CD4-positive, alpha-beta T cell treated with Interleukin-6 at 100 ng/mL for 8 hours (primary cell): ENCODE measurements around the gene ANP32E.
"Not testable (repeated sequence)": the region's sequence is repeated elsewhere in the genome, so short reads cannot be mapped to it uniquely, and the experiment has no call there.

Experiments
- DNase-seq: peaks from one replicate; pipeline ENCODE4 v3.0.0-alpha.2; 2020; ENCODE audit warnings: mixed read lengths, low spot score

Gene ANP32E

GRCh38 chr1:150256554-150257341, 20.8 kb upstream of the ANP32E start:
- no peak for DNase-seq

DNA sequence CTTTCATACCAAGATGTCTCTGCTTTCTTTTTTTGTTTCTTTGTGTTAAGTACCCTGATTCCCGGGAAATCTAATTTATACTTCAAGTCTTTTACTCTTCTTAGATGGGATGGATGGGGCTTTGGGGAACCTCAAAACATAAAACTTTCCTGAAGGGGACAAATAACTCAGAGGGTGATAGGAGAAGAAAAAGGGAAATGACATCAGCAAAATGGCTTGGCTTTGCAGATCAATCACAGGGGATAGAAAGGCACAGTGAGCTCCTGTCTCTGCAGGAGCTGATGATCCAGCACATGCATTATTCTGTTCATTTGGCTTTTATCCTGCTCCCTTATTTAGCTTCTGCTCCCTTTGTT, 20.3 kb upstream of the ANP32E start:
- no peak for DNase-seq

GRCh38 chr1:150249936-150250335, 14.0 kb upstream of the ANP32E start:
- no peak for DNase-seq

- DNase-seq = no peak
Measured at GRCh38 chr1:150243003-150243402, 7.1 kb upstream of the ANP32E start.

GRCh38 chr1:150237746-150238145, 1.8 kb upstream of the ANP32E start:
- no peak for DNase-seq

- DNase-seq = not testable (repeated sequence)
Measured at GRCh38 chr1:150237176-150237575, 1.3 kb upstream of the ANP32E start.

- DNase-seq = no peak
Measured at GRCh38 chr1:150236614-150237100, 745 bp upstream of the ANP32E start.

GRCh38 chr1:150235294-150235851, 539 bp downstream of the ANP32E start:
- peak; percentile 14 for DNase-seq

GRCh38 chr1:150234566-150235293, 1.2 kb downstream of the ANP32E start:
- DNase-seq = peak; percentile 83

- DNase-seq = no peak
Measured at GRCh38 chr1:150234309-150234565, 1.7 kb downstream of the ANP32E start.

DNA sequence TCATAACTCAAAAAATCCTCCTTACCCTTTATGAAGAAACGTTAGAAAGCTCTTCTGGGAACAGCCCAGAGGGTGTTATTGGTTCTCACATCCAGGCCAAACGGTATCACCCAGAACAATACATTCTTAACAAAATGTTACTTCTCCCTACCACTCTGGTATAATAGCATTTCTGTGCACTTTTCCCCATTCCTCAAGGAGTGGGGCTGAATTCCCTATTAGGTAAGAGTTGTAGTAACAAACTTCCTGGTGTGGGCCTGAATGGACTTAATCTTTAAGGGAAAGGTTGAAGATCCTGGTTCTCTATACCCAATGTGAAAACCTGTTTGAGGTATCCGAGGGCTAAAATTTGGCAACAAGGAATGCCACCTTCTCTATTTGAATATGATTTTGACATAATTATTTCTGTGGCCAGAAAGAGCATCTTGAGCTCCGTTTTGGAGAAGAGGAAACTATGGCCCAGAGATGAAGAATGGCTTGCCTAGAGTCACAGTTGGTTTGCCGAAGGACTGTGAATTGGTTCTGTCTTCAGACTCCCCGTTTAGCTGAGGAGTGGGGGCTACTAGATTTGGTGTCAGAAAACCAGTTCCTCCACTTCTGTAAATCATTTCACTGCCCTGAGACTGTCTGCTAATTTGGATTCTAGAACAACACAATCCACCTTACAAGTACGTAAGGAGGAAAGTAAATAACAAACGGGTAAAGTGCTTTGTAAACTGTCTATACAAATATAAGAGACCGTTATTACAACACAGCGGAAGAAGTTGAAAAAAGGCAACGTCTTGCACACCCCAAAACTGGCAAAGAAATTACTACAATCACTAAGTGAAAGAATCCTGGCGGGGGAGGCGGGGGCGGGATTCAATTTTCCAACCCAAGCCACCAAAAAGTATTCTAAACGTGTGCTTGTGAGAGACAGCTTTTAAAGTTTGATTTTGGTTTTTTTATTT, 2.3 kb downstream of the ANP32E start:
- no peak for DNase-seq

DNA sequence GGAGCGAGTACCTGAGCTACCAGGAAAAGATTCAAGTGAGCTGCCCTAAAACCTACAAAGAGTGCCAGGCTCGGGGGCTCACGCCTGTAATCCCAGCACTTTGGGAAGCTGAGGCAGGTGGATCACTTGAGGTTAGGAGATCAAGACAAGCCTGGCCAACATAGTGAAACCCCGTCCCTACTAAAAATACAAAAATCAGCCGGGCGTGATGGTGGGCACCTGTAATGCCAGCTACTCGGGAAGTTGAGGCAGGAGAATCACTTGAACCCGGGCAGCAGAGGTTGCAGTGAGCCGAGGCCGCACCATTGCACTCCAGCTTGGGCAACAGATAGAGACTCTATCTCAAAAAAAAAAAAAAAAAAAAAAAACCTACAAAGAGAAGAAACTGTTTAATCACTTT, 3.0 kb downstream of the ANP32E start:
- not testable (repeated sequence) for DNase-seq

- DNase-seq = not testable (repeated sequence)
Measured at GRCh38 chr1:150228246-150228645, 7.7 kb downstream of the ANP32E start.

GRCh38 chr1:150227228-150227627, 8.7 kb downstream of the ANP32E start:
- no peak for DNase-seq

- no peak for DNase-seq
Measured at GRCh38 chr1:150226486-150226885, 9.4 kb downstream of the ANP32E start.

GRCh38 chr1:150225546-150225945, 10.4 kb downstream of the ANP32E start:
- DNase-seq = no peak

DNA sequence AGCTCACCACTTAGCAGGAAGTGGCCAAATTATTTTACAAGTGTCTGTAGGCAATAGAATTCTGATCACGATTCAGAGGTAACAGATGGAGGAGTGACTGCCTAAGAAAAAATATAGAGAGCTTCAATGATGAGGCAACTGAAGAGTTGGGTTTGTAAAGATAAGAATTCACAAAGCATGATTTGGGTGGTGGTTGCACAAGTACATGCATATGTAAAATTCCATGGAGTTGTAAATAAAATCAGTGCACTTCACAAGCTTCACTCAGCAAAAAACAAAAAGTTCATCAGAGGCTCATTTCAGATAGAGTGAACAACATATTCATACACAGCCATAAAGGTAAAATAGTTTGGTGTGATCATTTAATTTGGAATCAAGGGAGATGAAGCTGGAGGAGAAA, 10.9 kb downstream of the ANP32E start:
- DNase-seq = no peak

- no peak for DNase-seq
Measured at GRCh38 chr1:150221552-150221951, 14.4 kb downstream of the ANP32E start.

DNA sequence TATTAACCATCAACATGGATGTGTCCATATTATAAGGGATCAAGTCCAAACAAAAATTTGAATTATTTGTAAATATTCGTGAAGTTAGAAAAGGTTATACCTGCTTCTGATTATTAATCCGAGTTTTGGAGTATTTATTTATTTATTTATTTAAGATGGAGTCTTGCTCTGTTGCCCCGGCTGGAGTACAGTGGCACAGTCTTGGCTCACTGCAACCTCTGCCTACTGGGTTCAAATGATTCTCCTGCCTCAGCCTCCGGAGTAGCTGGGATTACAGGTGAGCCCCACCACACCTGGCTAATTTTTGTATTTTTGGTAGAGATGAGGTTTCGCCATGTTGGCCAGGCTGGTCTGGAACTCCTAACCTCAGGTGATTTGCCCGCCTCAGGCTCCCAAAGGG, 20.1 kb downstream of the ANP32E start:
- DNase-seq = not testable (repeated sequence)

DNA sequence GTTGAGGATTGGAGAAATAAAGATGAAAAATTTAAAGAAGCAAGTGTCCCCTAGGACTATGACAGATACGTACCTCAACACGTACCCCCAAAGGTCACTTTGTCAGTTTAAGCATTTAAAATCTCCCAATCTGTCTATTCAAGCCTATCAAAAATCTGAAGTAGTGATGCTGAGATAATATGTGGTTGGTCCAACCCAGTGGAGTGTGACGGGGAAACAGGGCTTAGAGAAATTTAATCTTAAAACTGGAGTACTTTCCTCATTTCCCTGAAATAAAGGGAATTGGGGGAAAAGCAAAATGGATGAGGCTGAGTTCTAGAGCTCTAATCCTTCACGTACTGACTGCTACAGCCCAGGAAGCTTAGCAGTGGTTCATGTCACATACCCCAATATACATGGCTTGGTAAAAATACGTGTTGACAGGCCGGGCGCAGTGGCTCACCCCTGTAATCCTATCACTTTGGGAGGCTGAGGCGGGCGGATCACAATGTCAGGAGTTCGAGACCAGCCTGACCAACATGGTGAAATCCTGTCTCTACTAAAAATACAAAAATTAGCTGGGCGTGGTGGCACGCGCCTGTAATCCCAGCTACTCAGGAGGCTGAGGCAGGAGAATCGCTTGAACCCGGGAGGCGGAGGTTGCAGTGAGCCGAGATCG, 21.7 kb downstream of the ANP32E start:
- not testable (repeated sequence) for DNase-seq
